HepG2 (cell line): ENCODE results near the gene TOMM20. TPM values are rescaled to one million over a fixed set of nuclear protein-coding genes. Genes with fewer than 3 reads are reported as not detected.

Experiments
- FOXK2 ChIP-seq: fragments of 450-650 bp; IDR thresholded peaks from 2 replicates; pipeline ENCODE4 v1.6.1; 2016
- FOXM1 ChIP-seq: sonication (generic); formaldehyde crosslinking; IDR thresholded peaks from 2 replicates; pipeline ENCODE4 v1.5.0; 2020; ENCODE audit warnings: missing genetic modification reagents
- ISL2 ChIP-seq: sonication (generic); formaldehyde crosslinking; IDR thresholded peaks from 2 replicates; pipeline ENCODE4 v1.5.0; 2020; ENCODE audit warnings: missing genetic modification reagents
- MAFK ChIP-seq, 2 experiments: IDR thresholded peaks in 1 of 2; conservative IDR thresholded peaks in 1 of 2; 2 replicates each; pipeline ENCODE4 v1.6.1; 2011; ENCODE audit warnings: improper control_type of control experiment in 2 of 2, low read length in 2 of 2
- MIER2 ChIP-seq: IDR thresholded peaks from 2 replicates; pipeline ENCODE4 v1.6.1; 2016; ENCODE audit warnings: missing biosample characterization, missing genetic modification reagents
- NCOR1 ChIP-seq: fragments of 200-600 bp; sonication (generic); IDR thresholded peaks from 2 replicates; pipeline ENCODE4 v1.7.0; 2017; ENCODE audit warnings: antibody characterized with exemption, low read length, borderline replicate concordance
- PRDM4 ChIP-seq: sonication (generic); formaldehyde crosslinking; IDR thresholded peaks from 2 replicates; pipeline ENCODE4 v1.9.0; 2021; ENCODE audit warnings: missing genetic modification reagents, borderline replicate concordance
- RORA ChIP-seq: sonication (generic); formaldehyde crosslinking; IDR thresholded peaks from 2 replicates; pipeline ENCODE4 v1.5.0; 2020; ENCODE audit warnings: mild to moderate bottlenecking, missing genetic modification reagents, moderate library complexity
- STAT6 ChIP-seq: sonication (generic); formaldehyde crosslinking; IDR thresholded peaks from 2 replicates; pipeline ENCODE4 v1.4.0; 2020; ENCODE audit warnings: missing genetic modification reagents, mild to moderate bottlenecking, borderline replicate concordance
- ZMAT5 ChIP-seq: sonication (generic); formaldehyde crosslinking; IDR thresholded peaks from 2 replicates; pipeline ENCODE4 v1.5.0; 2020; ENCODE audit warnings: mild to moderate bottlenecking, low read depth, missing genetic modification reagents, borderline replicate concordance
- ZNF589 ChIP-seq: sonication (generic); formaldehyde crosslinking; conservative IDR thresholded peaks from 2 replicates; pipeline ENCODE4 v1.8.0; 2022; ENCODE audit warnings: mild to moderate bottlenecking, moderate library complexity, missing genetic modification reagents
- ZNF788 ChIP-seq: sonication (generic); formaldehyde crosslinking; IDR thresholded peaks from 2 replicates; pipeline ENCODE4 v1.5.0; 2020; ENCODE audit warnings: mild to moderate bottlenecking, missing genetic modification reagents, borderline replicate concordance
- polyA plus RNA-seq, 8 experiments: library from polyadenylated mRNA; depleted of rRNA in 3 of 8; stranded (reverse) in 7 of 8; unstranded in 1 of 8; fragments of >200 nt; fragmentation: Illumina TruSeq in 4 of 8; extraction: Trizol in 4 of 8; gene quantifications; 2 replicates each; pipeline versions ENCODE4 v1.2.1 to v1.2.3, GENCODE V29; 2011 to 2016; ENCODE audit warnings: low read depth in 4 of 8, missing spikeins in 1 of 8, mixed read lengths in 1 of 8; ENCODE audit not compliant: insufficient read depth in 1 of 8
- total RNA-seq, 5 experiments: library from RNA; depleted of rRNA; stranded (reverse); fragments of >200 nt; fragmentation: Illumina TruSeq; extraction: Trizol; gene quantifications; 2 replicates each; pipeline ENCODE4 v1.2.3, GENCODE V29; 2016; ENCODE audit warnings: low read depth in 1 of 5
- TF ChIP-seq, protein P1 (sequence below): sonication (generic); formaldehyde crosslinking; IDR thresholded peaks from 2 replicates; pipeline ENCODE4 v1.8.0; 2022; ENCODE audit warnings: missing genetic modification reagents, low read depth, mild to moderate bottlenecking, borderline replicate concordance
- TF ChIP-seq, protein P2 (sequence below): sonication (generic); formaldehyde crosslinking; IDR thresholded peaks from 2 replicates; pipeline ENCODE4 v1.9.0; 2021; ENCODE audit warnings: mild to moderate bottlenecking, missing genetic modification reagents

The TOMM20 gene
- total and polyA plus RNA-seq, 2 of the 13 experiments (the other 11 are each of a cell fraction or from before 2014, with no cell fraction given), result 153 to 376 TPM

GRCh38 chr1:235128456-235129328, at the start of gene TOMM20 (continued):
- TF ChIP-seq ISL2 (CRISPR knock-in tag), result peak; percentile 65; the same call in 1 of the 2 replicates
- peak; percentile 59; the same call in 1 of the 2 replicates for TF ChIP-seq STAT6
- no peak for TF ChIP-seq FOXK2
- TF ChIP-seq ZNF589, result peak; percentile 76; the same call in 1 of the 2 replicates
- peak; percentile 19; the same call in 1 of the 2 replicates for TF ChIP-seq NCOR1
- no peak for TF ChIP-seq PRDM4 (CRISPR knock-in tag)
- TF ChIP-seq, protein P1, sequence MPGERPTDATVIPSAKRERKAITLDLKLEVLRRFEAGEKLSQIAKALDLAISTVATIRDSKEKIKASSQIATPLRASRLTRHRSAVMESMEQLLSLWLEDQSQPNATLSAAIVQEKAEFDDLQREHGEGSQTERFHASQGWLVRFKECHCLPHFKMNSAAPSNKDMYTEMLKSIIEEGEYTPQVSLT (CRISPR knock-in tag), result no peak
- TF ChIP-seq ZNF788, result peak; percentile 96
- no peak for TF ChIP-seq MIER2 (CRISPR knock-in tag)
- TF ChIP-seq FOXM1 (CRISPR knock-in tag), result no peak
- no peak for TF ChIP-seq RORA (CRISPR knock-in tag)
- TF ChIP-seq, protein P2, sequence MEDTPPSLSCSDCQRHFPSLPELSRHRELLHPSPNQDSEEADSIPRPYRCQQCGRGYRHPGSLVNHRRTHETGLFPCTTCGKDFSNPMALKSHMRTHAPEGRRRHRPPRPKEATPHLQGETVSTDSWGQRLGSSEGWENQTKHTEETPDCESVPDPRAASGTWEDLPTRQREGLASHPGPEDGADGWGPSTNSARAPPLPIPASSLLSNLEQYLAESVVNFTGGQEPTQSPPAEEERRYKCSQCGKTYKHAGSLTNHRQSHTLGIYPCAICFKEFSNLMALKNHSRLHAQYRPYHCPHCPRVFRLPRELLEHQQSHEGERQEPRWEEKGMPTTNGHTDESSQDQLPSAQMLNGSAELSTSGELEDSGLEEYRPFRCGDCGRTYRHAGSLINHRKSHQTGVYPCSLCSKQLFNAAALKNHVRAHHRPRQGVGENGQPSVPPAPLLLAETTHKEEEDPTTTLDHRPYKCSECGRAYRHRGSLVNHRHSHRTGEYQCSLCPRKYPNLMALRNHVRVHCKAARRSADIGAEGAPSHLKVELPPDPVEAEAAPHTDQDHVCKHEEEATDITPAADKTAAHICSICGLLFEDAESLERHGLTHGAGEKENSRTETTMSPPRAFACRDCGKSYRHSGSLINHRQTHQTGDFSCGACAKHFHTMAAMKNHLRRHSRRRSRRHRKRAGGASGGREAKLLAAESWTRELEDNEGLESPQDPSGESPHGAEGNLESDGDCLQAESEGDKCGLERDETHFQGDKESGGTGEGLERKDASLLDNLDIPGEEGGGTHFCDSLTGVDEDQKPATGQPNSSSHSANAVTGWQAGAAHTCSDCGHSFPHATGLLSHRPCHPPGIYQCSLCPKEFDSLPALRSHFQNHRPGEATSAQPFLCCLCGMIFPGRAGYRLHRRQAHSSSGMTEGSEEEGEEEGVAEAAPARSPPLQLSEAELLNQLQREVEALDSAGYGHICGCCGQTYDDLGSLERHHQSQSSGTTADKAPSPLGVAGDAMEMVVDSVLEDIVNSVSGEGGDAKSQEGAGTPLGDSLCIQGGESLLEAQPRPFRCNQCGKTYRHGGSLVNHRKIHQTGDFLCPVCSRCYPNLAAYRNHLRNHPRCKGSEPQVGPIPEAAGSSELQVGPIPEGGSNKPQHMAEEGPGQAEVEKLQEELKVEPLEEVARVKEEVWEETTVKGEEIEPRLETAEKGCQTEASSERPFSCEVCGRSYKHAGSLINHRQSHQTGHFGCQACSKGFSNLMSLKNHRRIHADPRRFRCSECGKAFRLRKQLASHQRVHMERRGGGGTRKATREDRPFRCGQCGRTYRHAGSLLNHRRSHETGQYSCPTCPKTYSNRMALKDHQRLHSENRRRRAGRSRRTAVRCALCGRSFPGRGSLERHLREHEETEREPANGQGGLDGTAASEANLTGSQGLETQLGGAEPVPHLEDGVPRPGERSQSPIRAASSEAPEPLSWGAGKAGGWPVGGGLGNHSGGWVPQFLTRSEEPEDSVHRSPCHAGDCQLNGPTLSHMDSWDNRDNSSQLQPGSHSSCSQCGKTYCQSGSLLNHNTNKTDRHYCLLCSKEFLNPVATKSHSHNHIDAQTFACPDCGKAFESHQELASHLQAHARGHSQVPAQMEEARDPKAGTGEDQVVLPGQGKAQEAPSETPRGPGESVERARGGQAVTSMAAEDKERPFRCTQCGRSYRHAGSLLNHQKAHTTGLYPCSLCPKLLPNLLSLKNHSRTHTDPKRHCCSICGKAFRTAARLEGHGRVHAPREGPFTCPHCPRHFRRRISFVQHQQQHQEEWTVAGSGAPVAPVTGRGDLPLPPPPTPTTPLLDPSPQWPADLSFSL (CRISPR knock-in tag), result no peak
- TF ChIP-seq ZMAT5 (CRISPR knock-in tag), result no peak
- no peak for TF ChIP-seq MAFK (conservative IDR thresholded peaks at IDR 0.05 in 1 of 2, IDR thresholded peaks at IDR 0.05 in 1 of 2; ENCODE audit: low read length in 2 of 2)
